CD8-positive, alpha-beta memory T cell (primary cell): ENCODE measurements around the gene PCSK7. TPM values are rescaled to one million over a fixed set of nuclear protein-coding genes. Genes with fewer than 3 reads are reported as not detected.

Experiments
- CTCF ChIA-PET: fragments of 350-600 bp; sonication (Branson Sonifier 250); formaldehyde crosslinking; loops from one replicate; lab custom pipeline; 2021; ENCODE audit warnings: antibody characterized with exemption; lab: Charles Lee
- POLR2A ChIA-PET: fragments of 350-600 bp; sonication (Branson Sonifier 250); formaldehyde crosslinking; loops from one replicate; lab custom pipeline; 2021; ENCODE audit warnings: antibody characterized with exemption; lab: Charles Lee
- DNase-seq, 5 donors: peaks; one replicate each; pipeline versions ENCODE4 v3.0.0 to v3.0.0-alpha.2; 2020 to 2022; ENCODE audit warnings: mixed read lengths in 1 of 5
- H3K27ac ChIP-seq: one replicate; pipeline ENCODE4 v1.7.0; 2013; ENCODE audit warnings: low read depth, mild to moderate bottlenecking, low read length, moderate library complexity
- H3K27me3 ChIP-seq: 2 replicates; pipeline ENCODE4 v1.7.0; 2013; ENCODE audit warnings: low read length, mild to moderate bottlenecking; ENCODE audit not compliant: insufficient read depth, poor library complexity, severe bottlenecking
- H3K36me3 ChIP-seq: 2 replicates; pipeline ENCODE4 v1.7.0; 2013; ENCODE audit warnings: mild to moderate bottlenecking, low read length, moderate library complexity; ENCODE audit not compliant: insufficient read depth
- H3K4me1 ChIP-seq: 2 replicates; pipeline ENCODE4 v1.7.0; 2013; ENCODE audit warnings: mild to moderate bottlenecking, low read length, moderate library complexity; ENCODE audit not compliant: insufficient read depth
- H3K4me3 ChIP-seq: 2 replicates; pipeline ENCODE4 v1.7.0; 2013; ENCODE audit warnings: mild to moderate bottlenecking, low read length
- H3K9me3 ChIP-seq: 2 replicates; pipeline ENCODE4 v1.7.0; 2013; ENCODE audit warnings: mild to moderate bottlenecking, low read length
- H3K27ac Mint-ChIP-seq, 8 donors: one replicate each; pipeline ENCODE4 v1.8.0; 2020 to 2021; ENCODE audit warnings: mixed read lengths in 8 of 8, mild to moderate bottlenecking in 6 of 8, inconsistent platforms in 3 of 8, moderate library complexity in 3 of 8
- H3K27me3 Mint-ChIP-seq, 2 donors: one replicate each; pipeline ENCODE4 v1.8.0; 2020 to 2021; ENCODE audit warnings: mixed read lengths in 2 of 2, mild to moderate bottlenecking in 1 of 2, moderate library complexity in 1 of 2
- H3K36me3 Mint-ChIP-seq, 3 donors: one replicate each; pipeline ENCODE4 v1.8.0; 2020 to 2021; ENCODE audit warnings: mixed read lengths in 3 of 3, inconsistent platforms in 1 of 3, mild to moderate bottlenecking in 1 of 3
- H3K4me1 Mint-ChIP-seq, 3 donors: one replicate each; pipeline ENCODE4 v1.8.0; 2020 to 2021; ENCODE audit warnings: mixed read lengths in 3 of 3, inconsistent platforms in 1 of 3, mild to moderate bottlenecking in 1 of 3
- H3K4me3 Mint-ChIP-seq, 7 donors: one replicate each; pipeline ENCODE4 v1.8.0; 2020 to 2021; ENCODE audit warnings: mixed read lengths in 7 of 7, mild to moderate bottlenecking in 6 of 7, moderate library complexity in 4 of 7, inconsistent platforms in 2 of 7
- H3K9me3 Mint-ChIP-seq, 5 donors: one replicate each; pipeline ENCODE4 v1.8.0; 2020 to 2022; ENCODE audit warnings: mixed read lengths in 5 of 5, mild to moderate bottlenecking in 3 of 5, moderate library complexity in 2 of 5, inconsistent platforms in 1 of 5
- polyA plus RNA-seq: library from polyadenylated mRNA; unstranded; fragments of 300-500 nt; fragmentation: Illumina TruSeq; gene quantifications from one replicate; pipeline ENCODE4 v1.2.3, GENCODE V29; 2021
- total RNA-seq, 2 experiments: library from RNA; stranded (reverse); gene quantifications; one replicate each; pipeline ENCODE4 v1.2.3, GENCODE V29; 2021

PCSK7 gene
- total and polyA plus RNA-seq, 3 experiments from 2014 or later, result 81.7 to 101 (median 99.6) TPM

GRCh38 chr11:117230286-117230961 is 1.4 kb downstream of the PCSK7 start:
- peak overlapping the region; percentile 92 for H3K27ac ChIP-seq

DNA sequence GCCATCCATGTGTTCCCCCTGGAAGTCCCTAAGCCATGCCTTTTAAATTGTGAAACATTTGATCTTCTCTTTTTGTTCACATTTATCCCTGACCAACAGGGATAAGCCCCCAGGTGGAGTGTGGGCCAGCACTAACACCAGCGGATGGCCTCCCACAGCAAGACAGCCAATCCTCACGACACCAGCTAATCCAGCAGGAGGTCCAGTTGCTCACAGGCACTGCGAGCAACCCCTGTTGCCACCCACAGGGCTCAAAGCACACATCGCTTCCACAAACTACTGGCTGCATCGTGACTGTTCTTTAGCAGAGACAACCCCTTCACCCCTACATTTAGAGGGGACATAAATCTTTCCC is 2.0 kb downstream of the PCSK7 start:
- Mint-ChIP-seq H3K9me3 (no peaks in the 10 kb centered on the region), H3K27ac (peak overlapping the region; percentile 92 to 99 (median 96)), H3K4me1 (peaks cover 54 to 71% (median 62%) of the 10 kb centered on the region in 3 donors), H3K4me3 (peak overlapping the region; percentile 90 to 100 (median 98)), H3K27me3 (no peaks in the 10 kb centered on the region), H3K36me3 (peaks cover 16 to 64% (median 16%) of the 10 kb centered on the region in 3 donors)
- Histone ChIP-seq H3K4me1 (peaks cover 42% of the 10 kb centered on the region), H3K27me3 (no peaks in the 10 kb centered on the region), H3K4me3 (peak overlapping the region; percentile 91), H3K36me3 (peaks cover 41% of the 10 kb centered on the region), H3K9me3 (no peaks in the 10 kb centered on the region), H3K27ac (peak overlapping the region; percentile 92)
- ChIA-PET CTCF (interaction anchor here (0.6 to 2.8 kb wide), 7 partner anchors 16 to 439 kb away, joined by 3 to 8 read pairs (median 3); partner anchors contain the start of genes APOA5 and SIDT2), POLR2A (interaction anchor here (0.6 to 4.0 kb wide), 2 partner anchors 51 to 183 kb away, joined by 3 to 21 read pairs; partner anchors contain the start of gene SIDT2)
- no peak for DNase-seq

More at GRCh38 chr11:117230286-117230961, 1.4 kb downstream of the PCSK7 start:
- Histone ChIP-seq H3K4me3 (peak overlapping the region; percentile 91), H3K27me3 (no peaks in the 10 kb centered on the region), H3K4me1 (peaks cover 42% of the 10 kb centered on the region), H3K9me3 (no peaks in the 10 kb centered on the region), H3K36me3 (peaks cover 38% of the 10 kb centered on the region)
- Mint-ChIP-seq H3K4me3 (peak overlapping the region; percentile 90 to 100 (median 98)), H3K27ac (peak overlapping the region; percentile 92 to 99 (median 96)), H3K36me3 (peaks cover 16 to 58% (median 16%) of the 10 kb centered on the region in 3 donors), H3K9me3 (no peaks in the 10 kb centered on the region), H3K27me3 (no peaks in the 10 kb centered on the region), H3K4me1 (peaks cover 54 to 71% (median 62%) of the 10 kb centered on the region in 3 donors)
- ChIA-PET POLR2A (interaction anchor here (0.5 to 4.0 kb wide), 5 partner anchors 17 to 1855 kb away, joined by 3 to 21 read pairs (median 4); partner anchors contain the start of genes CEP164 and SIDT2), CTCF (interaction anchor here (0.6 to 2.8 kb wide), 10 partner anchors 10 to 439 kb away, joined by 3 to 8 read pairs (median 4); partner anchors contain the start of genes APOA5, CEP164 and SIDT2)
- DNase-seq, result peak; percentile 17 to 72 (median 67)

DNA sequence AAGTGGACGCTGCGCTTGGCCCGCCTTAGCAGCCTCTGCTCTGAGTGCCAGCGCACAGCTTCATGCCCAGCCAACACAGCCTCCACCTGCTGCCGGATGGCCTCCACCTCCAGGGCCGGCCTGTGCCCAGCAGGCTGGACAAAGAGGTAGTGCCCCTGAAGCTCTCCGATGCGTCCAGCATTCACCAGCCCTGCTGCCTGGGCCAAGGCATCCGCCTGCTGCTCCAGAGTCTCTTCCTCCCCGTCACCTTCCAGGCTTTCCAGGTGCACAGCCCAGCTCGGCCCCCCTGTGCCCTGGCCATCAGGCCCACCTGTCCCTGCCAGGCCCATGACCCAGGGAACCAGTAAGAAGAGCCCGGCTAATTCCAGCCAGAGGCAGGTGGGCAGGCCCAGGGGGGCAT is 2.5 kb downstream of the PCSK7 start:
- Mint-ChIP-seq H3K4me1 (peaks cover 54 to 71% (median 61%) of the 10 kb centered on the region in 3 donors), H3K27ac (peak overlapping the region; percentile 83 to 99 (median 96)), H3K9me3 (no peaks in the 10 kb centered on the region), H3K27me3 (no peaks in the 10 kb centered on the region), H3K36me3 (peaks cover 16 to 69% (median 18%) of the 10 kb centered on the region in 3 donors), H3K4me3 (peak overlapping the region; percentile 90 to 100 (median 98))
- Histone ChIP-seq H3K27ac (peak overlapping the region; percentile 92), H3K4me3 (peak overlapping the region; percentile 91), H3K36me3 (peaks cover 44% of the 10 kb centered on the region), H3K4me1 (peaks cover 42% of the 10 kb centered on the region), H3K27me3 (no peaks in the 10 kb centered on the region), H3K9me3 (no peaks in the 10 kb centered on the region)
- no peak for DNase-seq
- ChIA-PET POLR2A (interaction anchor here (1.0 to 4.0 kb wide), 2 partner anchors 51 to 84 kb away, joined by 9 to 21 read pairs; partner anchors contain the start of gene SIDT2), CTCF (interaction anchor here (0.9 to 2.8 kb wide), 5 partner anchors 15 to 438 kb away, joined by 3 to 8 read pairs (median 3); partner anchors contain the start of genes APOA5 and SIDT2)

GRCh38 chr11:117228091-117228490 is 3.8 kb downstream of the PCSK7 start:
- Mint-ChIP-seq H3K4me1 (peaks cover 42 to 57% (median 48%) of the 10 kb centered on the region in 3 donors), H3K36me3 (peaks cover 16 to 82% (median 18%) of the 10 kb centered on the region in 3 donors), H3K27ac (peak overlapping the region; percentile 14 to 96 (median 66)), H3K27me3 (no peaks in the 10 kb centered on the region), H3K4me3 (peak overlapping the region in 6 of 7 donors; percentile 25 to 69 (median 52)), H3K9me3 (no peaks in the 10 kb centered on the region)
- Histone ChIP-seq H3K4me3 (no peak overlapping the region), H3K27me3 (no peaks in the 10 kb centered on the region), H3K4me1 (peaks cover 34% of the 10 kb centered on the region), H3K9me3 (no peaks in the 10 kb centered on the region), H3K36me3 (peaks cover 57% of the 10 kb centered on the region), H3K27ac (no peak overlapping the region)
- ChIA-PET POLR2A (no interaction called here), CTCF (interaction anchor here (0.9 to 2.8 kb wide), 2 partner anchors 49 to 437 kb away, joined by 3 to 8 read pairs; partner anchors contain the start of genes APOA5 and SIDT2)
- DNase-seq, result no peak

- H3K27ac ChIP-seq, result no peak overlapping the region
- POLR2A ChIA-PET, result interaction anchor here (1.1 kb wide), 2 partner anchors 16 to 54 kb away, joined by 3 to 4 read pairs; no protein-coding TSS in a partner anchor
- no peak overlapping the region for H3K4me3 ChIP-seq
- H3K36me3 ChIP-seq, result peaks cover 67% of the 10 kb centered on the region
- Mint-ChIP-seq H3K9me3 (no peaks in the 10 kb centered on the region), H3K27me3 (no peaks in the 10 kb centered on the region), H3K4me3 (peak overlapping the region in 5 of 7 donors; percentile 36 to 53 (median 50)), H3K36me3 (peaks cover 16 to 91% (median 23%) of the 10 kb centered on the region in 3 donors), H3K27ac (peak overlapping the region; percentile 35 to 90 (median 78)), H3K4me1 (peaks cover 39 to 55% (median 46%) of the 10 kb centered on the region in 3 donors)
- H3K9me3 ChIP-seq, result no peaks in the 10 kb centered on the region
- H3K27me3 ChIP-seq, result no peaks in the 10 kb centered on the region
- H3K4me1 ChIP-seq, result peaks cover 33% of the 10 kb centered on the region
- CTCF ChIA-PET, result interaction anchor here (0.7 to 3.0 kb wide), 17 partner anchors 8 to 494 kb away, joined by 3 to 33 read pairs (median 4); partner anchors contain the start of genes APOA5, SIDT2 and SIK3
- peak; percentile 22 to 65 (median 62) for DNase-seq
These were observed 5.2 kb downstream of the PCSK7 start for GRCh38 chr11:117226388-117227385.

GRCh38 chr11:117225553-117226170 is 6.2 kb downstream of the PCSK7 start:
- Histone ChIP-seq H3K4me1 (peaks cover 28% of the 10 kb centered on the region), H3K9me3 (no peaks in the 10 kb centered on the region), H3K27ac (no peak overlapping the region), H3K4me3 (no peak overlapping the region), H3K27me3 (no peaks in the 10 kb centered on the region), H3K36me3 (peaks cover 78% of the 10 kb centered on the region)
- CTCF ChIA-PET, result interaction anchor here (1.0 to 3.0 kb wide), 10 partner anchors 7 to 493 kb away, joined by 3 to 33 read pairs (median 6); partner anchors contain the start of genes APOA5 and SIDT2
- Mint-ChIP-seq H3K27me3 (no peaks in the 10 kb centered on the region), H3K4me1 (peaks cover 31 to 45% (median 38%) of the 10 kb centered on the region in 3 donors), H3K9me3 (no peaks in the 10 kb centered on the region), H3K4me3 (no peak overlapping the region), H3K36me3 (peaks cover 16 to 96% (median 23%) of the 10 kb centered on the region in 3 donors), H3K27ac (no peak overlapping the region)
- POLR2A ChIA-PET, result no interaction called here
- no peak for DNase-seq
